Measurements from ENCODE around the gene P2RX5.

P2RX5 gene

GRCh38 chr17:3657588-3657869 is 38.4 kb downstream of the P2RX5 start:
- no peak for DNase-seq (ENCODE audit: low spot score)

GRCh38 chr17:3656755-3657587 is 39.0 kb downstream of the P2RX5 start:
- DNase-seq (ENCODE audit: low spot score): no peak

- DNase-seq (ENCODE audit: low spot score): no peak
Measured at GRCh38 chr17:3656353-3656752, 39.6 kb downstream of the P2RX5 start.

GRCh38 chr17:3655766-3656165 is 40.2 kb downstream of the P2RX5 start:
- DNase-seq (ENCODE audit: low spot score): no peak

GRCh38 chr17:3647769-3648555 is 48.0 kb downstream of the P2RX5 start:
- DNase-seq (ENCODE audit: low spot score): peak; percentile 57

GRCh38 chr17:3647251-3647650 is 48.7 kb downstream of the P2RX5 start:
- no peak for DNase-seq (ENCODE audit: low spot score)

- no peak for DNase-seq (ENCODE audit: low spot score)
Measured at GRCh38 chr17:3645310-3645709, 50.6 kb downstream of the P2RX5 start.

- DNase-seq (ENCODE audit: low spot score): no peak
Measured at GRCh38 chr17:3643889-3644349, 52.0 kb downstream of the P2RX5 start.

GRCh38 chr17:3641717-3642486 is 54.1 kb downstream of the P2RX5 start:
- no peak for DNase-seq (ENCODE audit: low spot score)

- DNase-seq (ENCODE audit: low spot score): no peak
Measured at GRCh38 chr17:3641014-3641413, 54.9 kb downstream of the P2RX5 start.

- peak; percentile 45 for DNase-seq (ENCODE audit: low spot score)
Measured at GRCh38 chr17:3639981-3640596, 55.9 kb downstream of the P2RX5 start.

GRCh38 chr17:3636908-3637373 is 59.0 kb downstream of the P2RX5 start:
- DNase-seq (ENCODE audit: low spot score): no peak

- peak; percentile 92 for DNase-seq (ENCODE audit: low spot score)
Measured at GRCh38 chr17:3636154-3636907, 59.6 kb downstream of the P2RX5 start, which contains the start of the genes CTNS and SHPK. Gene CTNS, plus strand, starts transcription at chr17:3636760. Its CDS starts 3,447 bp downstream, at chr17:3640207. Gene SHPK, minus strand, starts transcription at chr17:3636250. Its CDS starts 31 bp downstream, at chr17:3636219.

GRCh38 chr17:3635474-3636153 is 60.3 kb downstream of the P2RX5 start:
- no peak for DNase-seq (ENCODE audit: low spot score)

- DNase-seq (ENCODE audit: low spot score): no peak
Measured at GRCh38 chr17:3632287-3632686, 63.7 kb downstream of the P2RX5 start.

GRCh38 chr17:3630781-3631180 is 65.2 kb downstream of the P2RX5 start:
- DNase-seq (ENCODE audit: low spot score): no peak

- DNase-seq (ENCODE audit: low spot score): no peak
Measured at GRCh38 chr17:3627769-3628167, 68.2 kb downstream of the P2RX5 start.

GRCh38 chr17:3626831-3627768 is 68.9 kb downstream of the P2RX5 start:
- DNase-seq (ENCODE audit: low spot score): no peak
